ENCODE data around the gene NCOA7. TPM values are rescaled to one million over a fixed set of nuclear protein-coding genes. Genes with fewer than 3 reads are reported as not detected.
"Not testable (repeated sequence)": the region's sequence is repeated elsewhere in the genome, so short reads cannot be mapped to it uniquely, and the experiment has no call there.

Gene NCOA7
- polyA plus RNA-seq, 1 donor: 8.1 TPM

- no peak for DNase-seq (ENCODE audit: low read depth)
Measured at GRCh38 chr6:125792172-125792571, 1.4 kb downstream of the NCOA7 start.

DNA sequence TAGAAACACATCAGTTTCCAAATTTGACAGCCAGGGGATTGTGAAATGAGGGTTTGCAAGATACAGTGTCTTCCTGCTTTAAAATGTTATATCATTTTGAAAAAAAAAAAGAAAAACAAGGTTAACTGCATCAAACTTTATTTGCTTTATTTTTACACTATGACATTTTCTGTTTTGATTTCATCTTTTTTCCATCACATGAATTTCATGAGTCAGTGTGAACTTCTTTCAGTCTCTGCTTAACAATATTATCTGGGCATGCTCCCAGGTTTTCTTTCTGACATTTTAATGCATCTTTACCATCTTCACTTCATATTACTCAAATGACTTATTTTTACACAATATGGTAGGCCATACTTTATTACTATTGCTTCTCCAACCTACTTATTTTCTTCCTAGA lies 1.9 kb downstream of the NCOA7 start:
- no peak for DNase-seq (ENCODE audit: low read depth)

- DNase-seq (ENCODE audit: low read depth): no peak
Measured at GRCh38 chr6:125793280-125793679, 2.5 kb downstream of the NCOA7 start.

- DNase-seq (ENCODE audit: low read depth): no peak
Measured at GRCh38 chr6:125793863-125794262, 3.1 kb downstream of the NCOA7 start.

DNA sequence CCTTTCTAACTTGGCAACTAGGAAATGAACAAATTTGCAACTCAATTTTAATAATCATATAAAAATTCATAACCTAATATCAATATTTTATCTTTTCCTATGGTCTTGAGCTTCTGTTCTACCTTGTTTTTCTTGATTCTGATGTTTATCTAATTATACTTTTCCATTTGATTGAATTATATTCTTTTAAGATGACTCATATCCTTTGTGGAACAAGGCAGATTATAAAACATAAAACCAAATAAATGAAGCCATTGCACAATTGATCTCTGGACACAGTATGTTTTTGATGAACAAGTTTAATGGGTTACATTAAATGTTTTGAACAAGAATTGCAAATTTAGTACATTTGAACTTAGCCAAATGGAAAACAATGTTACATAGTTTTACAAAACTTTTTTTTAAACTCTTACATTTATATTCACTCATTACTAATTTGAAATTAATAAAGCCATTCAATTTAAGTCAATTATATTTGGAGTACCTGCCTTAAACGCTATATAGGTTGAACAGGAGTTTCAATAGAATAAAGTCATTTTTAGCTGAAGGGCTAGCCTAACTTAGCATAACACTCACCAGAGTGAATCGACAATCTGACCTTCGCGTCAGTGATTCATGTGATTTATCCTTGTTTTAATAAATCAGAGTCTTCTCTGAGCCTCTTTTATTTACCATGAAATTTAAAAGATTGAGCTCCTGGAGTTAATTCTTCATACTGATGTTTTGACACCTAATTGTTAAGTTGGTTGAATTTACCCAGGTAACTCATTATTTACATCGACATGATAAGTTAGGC lies 3.8 kb downstream of the NCOA7 start:
- DNase-seq (ENCODE audit: low read depth): no peak

- no peak for DNase-seq (ENCODE audit: low read depth)
Measured at GRCh38 chr6:125795301-125795700, 4.5 kb downstream of the NCOA7 start.

DNA sequence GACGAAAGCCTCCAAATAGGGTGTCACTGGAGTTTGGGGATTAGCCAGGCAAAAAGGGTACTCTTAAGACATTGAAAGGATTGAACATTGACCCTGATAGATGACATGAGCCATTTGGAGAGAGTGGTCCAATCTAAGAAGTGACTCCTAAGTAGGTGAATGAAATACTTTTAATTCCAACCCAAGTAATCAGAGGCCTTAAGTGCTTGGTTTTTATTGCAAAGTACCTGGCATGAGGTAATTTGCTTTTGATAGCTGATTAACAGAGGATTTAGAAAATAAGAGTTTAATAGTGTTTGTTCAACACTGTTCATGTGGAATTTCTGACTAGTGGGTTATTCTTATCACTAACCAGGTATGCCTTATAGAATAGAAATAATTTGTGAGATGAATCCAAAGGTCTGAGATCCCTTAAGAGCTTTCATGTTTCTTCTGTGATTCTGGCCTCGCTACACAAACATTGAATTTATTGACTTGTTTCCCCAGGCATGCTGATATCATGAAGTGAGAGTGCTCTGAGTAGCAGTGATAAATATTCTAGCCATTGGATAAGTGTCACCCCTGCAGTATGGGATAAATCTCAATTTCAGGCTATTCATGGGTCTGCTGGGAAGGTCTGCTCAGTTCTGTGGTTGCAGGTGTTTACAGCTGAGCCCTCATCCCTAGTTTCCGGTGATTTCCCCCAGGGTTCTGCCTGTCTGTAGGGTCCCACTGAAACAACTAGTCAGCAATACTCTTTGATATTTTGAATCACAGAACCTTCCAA lies 6.5 kb downstream of the NCOA7 start:
- no peak for DNase-seq (ENCODE audit: low read depth)

- DNase-seq (ENCODE audit: low read depth): no peak
Measured at GRCh38 chr6:125797886-125798444, 7.2 kb downstream of the NCOA7 start.

DNA sequence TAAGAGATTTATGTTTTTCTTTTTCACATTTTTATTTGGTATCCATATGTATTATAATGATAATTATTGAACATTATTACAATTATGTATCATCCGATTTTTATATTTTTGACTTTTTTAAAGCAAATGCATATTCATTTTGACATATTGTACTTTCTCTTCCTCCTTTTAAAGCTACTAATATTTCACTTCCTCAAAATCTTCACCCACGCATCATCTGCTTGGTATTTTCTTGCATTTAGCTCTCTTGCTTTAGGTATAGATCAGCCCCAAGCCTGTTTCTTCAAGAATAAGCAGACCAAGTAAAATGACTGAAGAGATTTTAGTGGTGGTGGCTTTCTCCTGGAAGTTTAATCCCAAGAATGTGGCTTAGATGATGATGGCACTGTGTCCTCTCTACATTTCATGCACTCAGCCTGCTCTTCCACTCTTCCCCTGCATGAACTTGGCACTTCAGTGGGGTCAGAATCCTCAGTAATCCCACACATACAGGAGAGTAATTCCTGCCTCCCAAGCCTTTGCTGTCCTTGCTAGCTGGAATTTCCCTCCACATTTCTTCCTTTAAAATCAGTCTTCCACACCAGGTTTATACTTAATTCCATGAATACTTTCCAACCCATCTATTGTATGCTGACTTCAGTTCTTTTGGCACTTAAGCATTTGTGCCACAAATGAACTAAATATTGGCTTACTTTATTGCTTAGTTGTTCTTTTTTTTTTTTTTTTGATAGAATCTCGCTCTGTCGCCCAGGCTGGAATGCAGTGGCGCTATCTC lies 8.2 kb downstream of the NCOA7 start:
- no peak for DNase-seq (ENCODE audit: low read depth)

DNA sequence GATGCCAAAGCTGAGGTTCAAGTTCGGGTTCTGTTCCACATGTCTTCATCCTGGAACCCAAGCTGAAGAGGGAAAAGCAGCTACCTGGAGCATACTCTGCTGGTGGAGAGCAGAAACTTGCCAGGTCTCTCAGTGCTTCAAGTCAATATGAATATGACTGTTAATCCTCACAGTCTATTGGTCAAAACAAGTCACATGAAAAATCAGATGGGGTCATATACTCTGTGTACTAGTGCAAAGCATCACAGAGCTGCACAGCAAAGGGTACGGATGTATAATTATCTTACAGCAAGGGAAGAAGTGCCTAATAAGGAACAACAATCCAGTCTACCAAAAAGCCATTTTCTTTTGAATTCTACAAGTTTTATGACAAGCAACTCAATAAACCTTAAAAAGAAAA lies 11.6 kb downstream of the NCOA7 start:
- no peak for DNase-seq (ENCODE audit: low read depth)

- DNase-seq (ENCODE audit: low read depth): no peak
Measured at GRCh38 chr6:125802943-125803377, 12.2 kb downstream of the NCOA7 start.

- DNase-seq (ENCODE audit: low read depth): no peak
Measured at GRCh38 chr6:125804264-125804663, 13.5 kb downstream of the NCOA7 start.

- DNase-seq (ENCODE audit: low read depth): not testable (repeated sequence)
Measured at GRCh38 chr6:125804866-125805425, 14.2 kb downstream of the NCOA7 start.

DNA sequence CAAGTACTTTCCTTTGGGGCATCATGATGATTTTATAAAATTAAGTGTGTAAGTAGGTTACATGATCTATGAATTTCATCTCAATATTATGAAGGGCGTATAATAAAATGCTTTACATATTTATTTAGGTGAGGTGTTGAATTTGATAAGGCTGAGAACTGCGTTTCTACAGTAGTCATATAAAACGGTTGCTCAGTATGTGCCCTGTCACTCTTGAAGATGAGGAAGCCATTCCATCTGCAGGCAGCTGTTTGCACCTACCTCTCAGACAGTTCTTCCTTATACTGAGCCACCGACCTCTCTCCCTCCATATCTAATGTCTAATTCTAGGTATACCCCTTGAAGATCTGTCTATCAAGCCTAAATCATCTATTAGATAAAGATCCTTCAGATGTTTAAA lies 16.1 kb downstream of the NCOA7 start:
- DNase-seq (ENCODE audit: low read depth): no peak

GRCh38 chr6:125807293-125807692 lies 16.5 kb downstream of the NCOA7 start:
- DNase-seq (ENCODE audit: low read depth): no peak

GRCh38 chr6:125808060-125808459 lies 17.3 kb downstream of the NCOA7 start:
- DNase-seq (ENCODE audit: low read depth): no peak

DNA sequence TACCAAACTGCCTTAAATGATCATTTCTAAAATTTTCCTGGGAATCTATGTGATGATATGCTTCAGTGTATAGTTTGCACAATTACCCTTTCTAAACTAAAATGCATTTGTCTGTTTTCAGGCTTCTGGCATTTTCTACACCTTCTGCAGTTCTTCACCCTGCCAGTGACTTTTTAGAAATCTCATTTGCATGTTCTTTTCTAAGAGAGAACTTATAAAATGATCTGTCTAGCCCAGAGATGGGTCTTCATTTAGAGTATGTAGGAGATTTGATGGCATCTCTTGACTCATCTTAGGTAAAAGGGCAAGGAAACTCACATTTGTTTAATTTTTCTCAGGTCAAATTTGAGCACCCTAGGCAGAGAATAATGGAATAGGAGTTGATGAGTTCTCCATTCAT lies 17.8 kb downstream of the NCOA7 start:
- DNase-seq (ENCODE audit: low read depth): no peak

DNA sequence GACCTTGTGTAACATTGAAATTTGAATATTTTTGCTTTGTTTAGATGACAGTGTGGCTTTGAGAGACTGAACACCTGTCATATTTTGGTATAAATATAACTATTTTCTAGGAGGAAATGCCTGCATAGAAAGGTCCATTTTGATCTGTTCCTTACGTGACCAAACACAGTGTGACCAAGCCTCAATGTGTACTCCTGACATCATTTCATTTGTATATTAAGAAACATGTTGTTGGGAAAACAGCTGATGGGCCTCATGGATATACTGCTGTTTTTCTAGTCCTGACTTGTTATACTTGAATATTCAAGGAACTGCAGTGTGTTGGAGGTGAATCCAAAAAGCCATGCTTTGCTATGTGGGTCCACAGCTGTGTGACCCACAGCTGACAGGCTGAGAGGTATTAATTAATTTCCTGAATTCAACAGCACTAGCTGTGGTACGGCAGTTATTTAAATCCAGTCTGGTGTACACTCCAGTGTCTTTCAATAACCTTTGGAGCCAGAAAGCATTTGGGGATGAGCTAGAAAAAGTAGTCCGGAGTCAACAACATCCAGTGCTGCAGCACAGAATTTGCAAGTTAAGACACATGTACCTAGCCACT lies 18.9 kb downstream of the NCOA7 start:
- no peak for DNase-seq (ENCODE audit: low read depth)

DNA sequence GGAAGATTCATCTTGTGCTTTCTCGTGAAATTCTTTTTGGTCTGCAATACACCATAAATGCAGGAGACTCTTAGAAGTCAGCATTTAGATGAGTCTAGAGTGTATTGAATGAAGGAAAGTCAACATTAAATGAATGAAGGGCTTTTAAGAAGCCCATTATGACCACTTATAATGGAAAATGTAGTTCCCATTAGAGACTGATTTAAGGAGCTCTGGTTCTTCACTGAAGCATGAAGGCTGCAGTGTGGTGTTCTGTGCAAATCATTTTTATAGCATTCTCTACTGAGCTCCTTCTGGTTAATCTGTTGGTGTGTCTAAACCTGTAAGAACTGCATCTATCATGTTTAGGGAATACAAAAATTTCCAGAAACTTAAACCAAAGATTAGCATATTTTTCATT lies 19.7 kb downstream of the NCOA7 start:
- DNase-seq (ENCODE audit: low read depth): no peak

DNA sequence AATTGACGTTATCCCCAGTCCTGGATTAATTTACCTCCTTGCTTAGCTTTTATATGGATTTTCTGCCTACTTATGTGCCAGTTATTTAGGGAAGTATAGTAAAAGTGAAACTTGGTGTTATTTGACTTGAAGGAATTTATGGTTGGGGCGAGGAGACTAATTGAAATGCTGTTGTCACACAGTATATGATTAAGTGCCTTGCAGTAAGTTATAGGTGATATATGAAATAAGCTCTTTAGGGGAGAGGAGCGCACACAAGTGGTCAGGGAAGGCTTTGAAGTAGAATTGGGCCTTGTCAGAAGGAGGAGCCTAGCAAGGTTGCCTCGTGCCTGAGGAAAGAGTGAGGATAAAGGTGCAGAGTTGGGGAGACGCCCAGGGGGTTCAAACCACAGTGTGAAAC lies 20.5 kb downstream of the NCOA7 start:
- DNase-seq (ENCODE audit: low read depth): no peak
